ENCODE results near the gene EXOC3. TPM values are rescaled to one million over a fixed set of nuclear protein-coding genes. Genes with fewer than 3 reads are reported as not detected.
A peak's percentile ranks its signal among the peaks of the same experiment; 100 is the strongest.

EXOC3 gene
- total RNA-seq, 4 donors from 2014 or later: 49.5 to 87.5 (median 59.0) TPM

DNA sequence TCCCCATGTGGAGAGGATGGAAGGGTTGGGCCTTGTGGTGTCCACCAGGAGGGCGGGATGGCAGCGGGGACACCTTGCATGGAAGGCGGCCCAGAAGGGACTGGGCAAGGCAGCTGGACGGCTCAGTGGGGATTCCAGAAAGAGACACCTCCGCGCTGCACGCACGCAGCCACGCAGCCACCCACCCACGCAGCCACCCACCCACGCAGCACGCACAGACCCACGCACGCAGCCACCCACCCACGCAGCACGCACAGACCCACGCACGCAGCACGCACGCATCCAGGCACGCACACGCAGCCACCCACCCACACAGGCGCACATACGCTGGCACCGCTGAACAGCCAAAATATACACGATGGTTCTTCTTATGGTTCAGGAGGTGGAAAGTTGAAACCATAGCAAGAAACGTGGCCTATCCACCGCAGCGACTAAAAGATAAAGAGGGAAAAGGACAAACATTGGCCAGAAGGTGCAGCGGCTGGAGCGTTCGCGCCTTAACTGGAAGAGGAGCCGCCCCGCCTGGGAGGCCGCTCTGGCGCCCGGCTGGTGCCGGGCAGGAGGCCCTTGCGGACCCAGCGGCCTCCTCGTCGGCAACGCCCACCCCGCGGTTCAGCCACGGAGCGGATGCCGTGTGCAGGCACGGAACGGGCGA, 22.2 kb upstream of the EXOC3 start:
- H3K4me3 ChIP-seq (ENCODE audit: low read depth, poor library complexity, severe bottlenecking): no peak overlapping the region
- no peak for TF ChIP-seq POLR2A (IDR thresholded peaks at IDR 0.05)
- TF ChIP-seq, protein P1, sequence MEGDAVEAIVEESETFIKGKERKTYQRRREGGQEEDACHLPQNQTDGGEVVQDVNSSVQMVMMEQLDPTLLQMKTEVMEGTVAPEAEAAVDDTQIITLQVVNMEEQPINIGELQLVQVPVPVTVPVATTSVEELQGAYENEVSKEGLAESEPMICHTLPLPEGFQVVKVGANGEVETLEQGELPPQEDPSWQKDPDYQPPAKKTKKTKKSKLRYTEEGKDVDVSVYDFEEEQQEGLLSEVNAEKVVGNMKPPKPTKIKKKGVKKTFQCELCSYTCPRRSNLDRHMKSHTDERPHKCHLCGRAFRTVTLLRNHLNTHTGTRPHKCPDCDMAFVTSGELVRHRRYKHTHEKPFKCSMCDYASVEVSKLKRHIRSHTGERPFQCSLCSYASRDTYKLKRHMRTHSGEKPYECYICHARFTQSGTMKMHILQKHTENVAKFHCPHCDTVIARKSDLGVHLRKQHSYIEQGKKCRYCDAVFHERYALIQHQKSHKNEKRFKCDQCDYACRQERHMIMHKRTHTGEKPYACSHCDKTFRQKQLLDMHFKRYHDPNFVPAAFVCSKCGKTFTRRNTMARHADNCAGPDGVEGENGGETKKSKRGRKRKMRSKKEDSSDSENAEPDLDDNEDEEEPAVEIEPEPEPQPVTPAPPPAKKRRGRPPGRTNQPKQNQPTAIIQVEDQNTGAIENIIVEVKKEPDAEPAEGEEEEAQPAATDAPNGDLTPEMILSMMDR (IDR thresholded peaks at IDR 0.05): no peak
- 90 to 95% methylated on average over 52 of the region's 52 CpGs for WGBS, 2 donors
- intact Hi-C loops (cut with DNase I; ENCODE audit: low total_unique reads): no loop called here
- peak in 1 of 2 donors; percentile 86 for DNase-seq (ENCODE audit: low spot score in 2 of 2)

DNA sequence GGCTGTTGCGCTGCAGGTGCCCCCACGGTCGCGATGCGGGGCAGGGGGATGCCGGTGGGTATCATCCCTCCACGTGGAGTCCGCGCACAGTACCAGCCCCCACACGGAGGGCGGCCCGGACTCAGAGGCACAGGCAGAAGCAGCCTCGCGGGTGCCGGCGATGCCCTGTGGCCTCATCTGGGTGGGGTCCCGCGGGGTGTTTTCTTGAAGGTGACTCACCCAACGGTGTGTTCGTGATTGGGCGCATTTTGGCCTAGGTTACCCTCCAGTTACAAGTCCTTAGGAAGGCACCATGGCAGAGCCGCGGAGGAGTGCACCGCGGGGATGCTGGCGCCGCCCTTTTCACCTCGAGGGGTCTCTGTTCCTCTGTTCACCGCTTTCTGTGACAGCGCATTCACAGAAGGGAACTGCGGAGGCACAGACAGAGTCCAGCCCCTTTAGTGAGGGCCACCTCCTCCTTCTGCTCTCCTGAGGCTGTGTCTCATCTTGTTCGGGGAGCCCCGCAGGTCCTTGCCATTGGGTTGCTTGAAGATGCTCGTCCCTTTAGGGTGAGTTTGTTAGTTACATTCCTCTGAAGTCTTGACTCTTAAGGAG, 21.6 kb upstream of the EXOC3 start:
- intact Hi-C loops (cut with DNase I; ENCODE audit: low total_unique reads): no loop called here
- H3K4me3 ChIP-seq (ENCODE audit: low read depth, poor library complexity, severe bottlenecking): no peak overlapping the region
- WGBS, 2 donors: 90 to 91% methylated on average over 34 of the region's 34 CpGs
- DNase-seq (ENCODE audit: low spot score in 2 of 2): peak in 1 of 2 donors; percentile 70
- TF ChIP-seq, protein P1 (IDR thresholded peaks at IDR 0.05): no peak
- no peak for TF ChIP-seq POLR2A (IDR thresholded peaks at IDR 0.05)

DNA sequence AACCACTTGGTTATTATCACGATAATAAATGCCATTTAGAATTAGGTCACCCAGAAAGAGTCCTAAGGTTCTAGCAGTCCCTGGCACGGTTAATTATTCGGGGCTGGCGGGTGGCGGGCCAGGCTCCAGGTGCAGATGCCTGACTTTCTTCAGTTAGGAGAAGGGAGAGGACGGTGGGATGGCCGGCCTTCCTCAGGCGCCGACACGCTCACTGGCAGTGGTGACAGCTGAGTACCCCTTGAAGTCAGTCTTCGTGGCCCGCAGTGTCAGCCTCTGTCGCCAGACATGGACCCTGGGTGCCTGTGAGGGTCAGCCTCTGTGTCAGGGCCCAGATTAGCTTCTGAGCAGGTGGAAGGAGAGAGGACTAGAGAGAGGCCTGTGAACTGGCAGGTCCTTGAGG, 21.1 kb upstream of the EXOC3 start:
- intact Hi-C loops (cut with DNase I; ENCODE audit: low total_unique reads): no loop called here
- TF ChIP-seq POLR2A (IDR thresholded peaks at IDR 0.05): no peak
- TF ChIP-seq, protein P1 (IDR thresholded peaks at IDR 0.05): no peak
- no peak overlapping the region for H3K4me3 ChIP-seq (ENCODE audit: low read depth, poor library complexity, severe bottlenecking)
- DNase-seq (ENCODE audit: low spot score in 2 of 2): peak in 1 of 2 donors; percentile 71
- WGBS, 2 donors: 88 to 92% methylated on average over 12 to 13 of the region's 13 CpGs

DNA sequence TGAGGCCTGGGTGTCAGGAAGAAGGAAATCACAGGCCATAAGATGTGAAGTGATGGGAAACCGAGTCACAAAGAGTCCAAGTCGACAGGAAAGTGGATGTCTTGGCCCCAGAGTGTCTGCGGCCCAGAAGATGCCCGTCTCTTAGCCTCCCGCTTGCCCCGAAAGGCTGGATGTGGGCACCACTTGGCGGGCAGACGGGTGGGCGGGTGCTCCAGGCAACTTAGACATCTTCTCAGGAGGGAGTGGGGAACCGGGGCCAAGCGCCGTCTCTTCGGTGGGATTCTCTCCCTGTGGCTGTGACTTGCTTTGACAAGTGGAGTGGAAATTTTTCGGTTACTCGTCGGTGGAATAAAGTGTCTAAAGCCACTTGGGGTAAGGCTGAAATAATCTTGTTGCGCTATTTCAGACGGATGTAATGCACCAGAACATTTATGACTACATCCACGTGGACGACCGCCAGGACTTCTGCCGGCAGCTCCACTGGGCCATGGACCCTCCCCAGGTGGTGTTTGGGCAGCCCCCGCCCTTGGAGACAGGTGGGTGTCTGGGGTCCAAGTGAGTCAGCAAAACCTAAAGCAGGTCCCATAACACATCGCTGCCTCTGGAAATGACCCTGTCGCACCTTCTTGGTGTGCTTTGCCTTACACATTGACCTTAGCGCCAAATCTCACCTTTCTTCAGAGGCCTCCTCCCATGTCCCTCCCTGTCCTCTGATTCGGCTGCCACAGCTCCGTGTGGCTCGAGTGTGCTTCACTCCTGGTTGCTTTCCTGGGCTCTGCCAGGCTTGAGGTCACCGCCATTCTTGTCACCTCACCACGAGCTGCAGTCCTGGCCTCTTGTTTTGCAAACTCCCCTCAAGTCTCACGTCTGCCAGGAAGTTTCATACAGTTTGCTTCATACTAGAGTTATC, 20.4 kb upstream of the EXOC3 start:
- 86 to 93% methylated on average over 32 of the region's 32 CpGs for WGBS, 2 donors
- intact Hi-C loops (cut with DNase I; ENCODE audit: low total_unique reads): no loop called here
- no peak overlapping the region for H3K4me3 ChIP-seq (ENCODE audit: low read depth, poor library complexity, severe bottlenecking)
- TF ChIP-seq, protein P1 (IDR thresholded peaks at IDR 0.05): no peak
- no peak for TF ChIP-seq POLR2A (IDR thresholded peaks at IDR 0.05)
- DNase-seq (ENCODE audit: low spot score in 2 of 2): peak in 1 of 2 donors; percentile 80

DNA sequence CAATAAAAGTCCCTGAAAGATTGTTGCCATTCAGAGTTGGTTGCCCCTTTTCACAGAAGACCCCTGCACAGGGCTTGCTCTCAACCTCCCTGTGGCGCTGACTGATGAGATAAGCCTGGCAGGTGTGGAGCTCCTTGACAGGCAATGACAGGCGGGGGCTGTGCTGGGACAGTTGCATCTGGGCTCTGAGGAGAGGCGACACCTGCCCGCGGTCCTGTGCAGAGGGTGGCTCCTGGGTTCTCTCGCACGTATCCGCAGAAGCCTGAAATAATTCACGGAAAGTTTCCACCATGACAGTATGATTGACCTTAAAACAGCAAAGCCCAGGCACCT, 19.8 kb upstream of the EXOC3 start:
- intact Hi-C loops (cut with DNase I; ENCODE audit: low total_unique reads): no loop called here
- 86 to 94% methylated on average over 9 of the region's 9 CpGs for WGBS, 2 donors
- no peak overlapping the region for H3K4me3 ChIP-seq (ENCODE audit: low read depth, poor library complexity, severe bottlenecking)
- DNase-seq (ENCODE audit: low spot score in 2 of 2): peak in 1 of 2 donors; percentile 69
- TF ChIP-seq, protein P1 (IDR thresholded peaks at IDR 0.05): no peak
- no peak for TF ChIP-seq POLR2A (IDR thresholded peaks at IDR 0.05)
